Raji (cell line): ENCODE measurements around the gene GATAD2B.

Experiments
- POLR2A ChIP-seq: IDR thresholded peaks from 2 replicates; pipeline ENCODE4 v1.6.1; 2011; ENCODE audit warnings: low read depth, low read length, control low read depth; ENCODE audit not compliant: insufficient read depth

The GATAD2B gene

DNA sequence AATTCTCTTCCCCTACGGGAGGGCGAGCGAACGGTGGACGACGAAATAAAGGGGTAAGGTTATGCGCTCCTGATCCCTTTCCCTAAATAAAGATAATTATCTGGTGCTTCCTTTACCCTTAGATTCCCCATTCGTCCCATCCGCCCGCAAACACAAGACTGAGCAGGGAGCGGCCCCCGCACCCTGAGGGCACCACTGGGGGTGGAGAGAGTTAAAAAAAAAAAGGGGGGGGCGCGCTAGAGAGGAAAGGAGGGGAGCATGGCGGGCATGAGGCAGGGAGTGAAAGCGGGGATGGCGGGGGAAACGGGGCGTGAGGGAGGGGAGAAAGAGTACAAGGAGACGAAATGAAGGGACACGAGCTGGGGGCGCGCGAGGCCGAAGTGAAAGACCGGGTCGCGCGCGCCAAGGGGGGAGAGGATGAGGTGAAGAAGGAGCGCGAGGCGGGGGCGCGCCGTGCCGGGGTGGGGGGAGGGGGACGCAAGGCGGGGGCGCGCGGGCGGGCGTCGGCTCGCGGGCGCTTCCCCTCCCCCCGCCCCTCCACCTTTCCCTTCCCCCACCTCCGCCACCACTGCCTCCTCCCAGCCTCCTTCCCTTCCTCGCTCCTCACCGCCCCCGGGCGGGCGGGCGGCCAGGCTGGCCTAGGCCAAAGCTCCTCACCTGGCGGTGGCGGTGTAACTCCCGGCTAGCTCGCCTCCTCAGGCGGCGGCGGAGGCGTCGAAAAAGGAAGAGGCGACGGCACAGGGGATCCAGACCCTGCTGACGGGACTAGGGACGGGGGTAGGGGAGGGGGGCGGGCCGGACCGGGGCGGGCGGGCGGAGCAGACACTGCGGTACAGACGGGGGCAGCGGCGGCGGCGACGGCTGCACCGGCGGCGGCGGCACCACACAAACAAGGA, 448 bp downstream of the GATAD2B start:
- TF ChIP-seq POLR2A, result no peak

- no peak for TF ChIP-seq POLR2A
Measured at GRCh38 chr1:153921803-153922075, 1.0 kb downstream of the GATAD2B start.

- no peak for TF ChIP-seq POLR2A
Measured at GRCh38 chr1:153921080-153921802, 1.5 kb downstream of the GATAD2B start.

DNA sequence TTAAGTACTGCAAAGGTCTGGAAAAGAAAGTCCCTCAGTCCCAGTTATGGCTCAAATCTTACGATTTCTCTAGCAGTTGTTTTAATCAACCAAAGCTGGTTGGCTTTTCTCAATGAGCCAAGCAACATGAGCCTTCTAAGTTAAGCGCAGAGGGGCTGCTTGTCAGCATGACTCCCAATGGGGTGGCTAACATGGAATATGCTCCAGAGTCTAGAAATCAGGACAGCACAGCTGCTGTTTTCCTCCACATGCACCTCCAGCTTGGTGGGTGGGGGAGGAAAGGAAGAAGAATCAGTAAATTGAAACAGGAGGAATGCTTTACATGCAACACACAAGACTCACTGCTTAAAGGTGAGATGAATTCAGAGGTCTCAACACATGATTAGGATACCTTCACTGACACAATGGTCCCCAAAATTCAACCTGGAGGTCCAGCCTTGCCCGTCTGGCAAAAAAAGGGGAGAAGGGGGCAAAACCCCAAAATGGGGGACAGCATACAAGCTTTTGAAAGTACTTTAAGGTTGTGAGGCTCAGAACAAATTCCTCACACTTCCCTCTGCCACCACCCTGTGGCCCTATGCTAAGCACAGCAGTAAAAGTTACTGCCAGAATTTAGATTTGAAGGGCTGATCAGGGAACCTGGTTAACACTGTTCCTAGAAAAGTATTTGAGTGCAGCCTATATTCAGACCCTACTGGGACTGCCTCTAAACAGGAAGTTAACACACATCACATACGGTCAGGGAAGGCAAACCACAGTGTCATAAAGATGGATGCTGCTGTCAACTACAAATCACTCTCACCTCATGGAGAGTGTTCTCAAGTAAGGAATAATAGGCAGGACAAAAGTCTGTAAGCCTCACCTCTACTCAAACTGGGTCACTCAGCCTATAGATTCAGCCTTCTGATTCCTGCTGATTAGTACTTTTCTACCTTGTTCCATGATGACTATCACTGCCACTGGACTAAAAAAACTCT, 2.6 kb downstream of the GATAD2B start:
- TF ChIP-seq POLR2A, result no peak

DNA sequence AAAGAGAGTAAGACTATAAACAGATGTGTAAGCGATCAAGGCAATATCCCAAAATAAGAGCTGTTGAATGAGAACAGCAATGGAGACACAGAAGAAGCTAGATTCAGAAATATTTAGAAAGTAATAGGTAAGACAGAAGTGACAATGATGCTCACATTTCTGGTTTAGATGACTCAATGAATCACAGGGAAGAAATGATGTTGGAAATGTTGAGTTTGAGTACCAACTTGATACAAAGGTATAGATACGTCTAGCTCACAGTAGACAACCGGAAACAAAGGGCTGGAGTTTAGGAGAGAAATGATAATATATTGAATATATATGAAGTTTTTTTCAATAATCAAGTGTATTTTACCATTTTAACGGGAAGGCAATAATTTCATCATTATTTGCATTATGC, 6.5 kb downstream of the GATAD2B start:
- TF ChIP-seq POLR2A, result no peak

GRCh38 chr1:153912349-153912748, 10.4 kb downstream of the GATAD2B start:
- TF ChIP-seq POLR2A, result no peak

GRCh38 chr1:153908071-153908470, 14.7 kb downstream of the GATAD2B start:
- no peak for TF ChIP-seq POLR2A

DNA sequence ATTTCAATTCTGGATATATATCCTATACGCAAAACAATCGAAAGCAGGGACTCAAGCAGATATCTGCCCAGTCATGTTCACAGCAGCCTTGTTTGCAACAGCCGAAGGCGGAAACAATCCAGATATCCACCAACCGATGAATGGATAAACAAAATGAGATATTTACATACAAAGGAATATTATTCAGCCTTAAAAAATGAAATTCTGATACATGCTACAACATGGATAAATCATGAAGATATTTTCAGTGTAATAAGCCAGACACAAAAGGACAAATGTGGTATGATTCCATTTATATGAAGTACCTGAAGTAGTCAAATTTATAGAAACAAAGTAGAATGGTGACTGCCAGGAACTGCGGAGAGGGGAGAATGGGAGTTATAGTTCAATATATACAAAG, 15.6 kb downstream of the GATAD2B start:
- no peak for TF ChIP-seq POLR2A

GRCh38 chr1:153906396-153906795, 16.4 kb downstream of the GATAD2B start:
- no peak for TF ChIP-seq POLR2A

DNA sequence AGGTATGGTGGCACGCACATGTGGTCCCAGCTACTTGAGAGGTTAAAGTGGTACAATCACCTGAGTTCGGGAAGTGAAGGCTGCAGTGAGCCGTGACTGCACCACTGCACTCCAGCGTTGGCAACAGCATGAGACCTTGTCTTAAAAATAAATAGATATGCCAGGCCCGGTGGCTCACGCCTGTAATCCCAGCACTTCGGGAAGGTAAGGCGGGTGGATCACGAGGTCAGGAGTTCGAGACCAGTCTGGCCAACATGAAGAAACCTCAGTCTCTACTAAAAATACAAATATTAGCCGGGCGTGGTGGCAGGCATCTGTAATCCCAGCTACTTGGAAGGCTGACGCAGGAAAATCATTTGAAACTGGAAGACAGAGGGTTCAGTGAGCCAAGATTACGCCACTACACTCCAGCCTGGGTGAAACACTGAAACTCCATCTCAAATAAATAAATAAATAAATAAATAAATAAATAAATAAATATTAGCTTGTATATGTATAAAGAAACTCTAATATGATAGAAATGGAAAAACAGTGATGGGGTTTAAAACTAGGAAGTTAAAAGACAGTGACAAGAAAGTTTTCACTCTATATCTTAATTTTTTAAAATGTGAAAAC, 18.8 kb downstream of the GATAD2B start:
- no peak for TF ChIP-seq POLR2A

DNA sequence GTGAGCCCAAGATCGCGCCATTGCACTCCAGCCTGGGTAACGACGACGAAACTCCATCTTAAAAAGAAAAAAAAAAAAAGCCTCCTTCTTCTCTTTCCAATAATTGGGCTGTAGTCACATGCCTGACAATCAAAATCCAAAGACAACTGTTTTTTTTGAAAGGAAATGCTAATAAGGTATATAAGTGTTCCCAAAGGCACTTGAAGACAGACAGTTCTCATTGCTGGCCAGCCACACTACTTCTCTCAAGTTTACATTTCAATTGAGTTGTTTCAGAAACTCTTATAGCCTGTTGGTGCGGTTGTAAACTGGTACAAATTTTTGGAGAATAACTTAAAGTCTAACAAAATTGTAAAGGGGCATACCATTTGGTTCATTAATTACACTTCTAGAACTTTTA, 23.3 kb downstream of the GATAD2B start:
- TF ChIP-seq POLR2A, result no peak

DNA sequence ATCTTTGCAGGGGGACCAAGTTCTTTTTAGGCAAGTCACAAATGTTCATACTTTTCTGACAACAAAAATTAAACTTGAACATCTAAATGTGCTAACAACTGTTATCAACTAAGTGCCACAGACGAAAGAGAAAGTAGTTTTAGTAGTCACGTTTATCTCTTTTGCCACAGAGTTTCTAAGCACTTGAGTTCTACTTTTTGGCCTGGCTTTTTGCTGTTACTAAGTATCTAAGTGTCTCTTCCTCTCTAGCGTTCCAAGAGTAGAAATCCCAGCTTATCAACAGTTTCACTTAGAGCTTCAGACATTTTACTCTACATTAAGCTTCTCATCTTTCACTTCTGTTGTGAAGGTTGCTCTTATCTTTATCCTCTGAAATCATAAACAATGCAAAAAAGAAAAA, 34.2 kb downstream of the GATAD2B start:
- TF ChIP-seq POLR2A, result no peak

- no peak for TF ChIP-seq POLR2A
Measured at GRCh38 chr1:153886127-153886526, 36.6 kb downstream of the GATAD2B start.

DNA sequence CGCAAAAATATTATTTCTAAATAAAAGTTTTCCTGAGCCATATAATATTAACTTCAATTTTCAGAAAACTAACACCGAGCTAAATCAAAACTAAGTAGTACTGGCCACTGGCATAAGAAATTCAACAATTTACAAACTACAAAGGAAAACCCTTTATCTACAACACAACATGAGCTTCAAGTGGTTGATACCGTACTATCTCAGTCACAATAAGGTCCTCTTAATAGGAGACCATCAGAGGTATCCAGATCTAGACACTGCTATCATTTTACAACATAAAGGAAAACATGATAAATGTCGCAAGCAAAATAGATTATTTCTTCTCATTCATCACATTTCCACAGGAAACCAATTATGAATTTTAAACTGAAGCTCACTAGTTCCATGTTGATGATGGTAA, 39.5 kb downstream of the GATAD2B start:
- TF ChIP-seq POLR2A, result no peak
